Measurements from ENCODE around the gene PDE1C. TPM values are rescaled to one million over a fixed set of nuclear protein-coding genes. Genes with fewer than 3 reads are reported as not detected.

The PDE1C gene
- total and polyA plus RNA-seq, 3 donors from 2014 or later: 7.6 to 9.5 (median 9.5) TPM

- H3K27ac ChIP-seq: no peak overlapping the region
- H3K4me3 ChIP-seq: no peak overlapping the region
- 54 to 62% methylated on average over 5 of the region's 5 CpGs for WGBS, 2 donors
- H3K27me3 ChIP-seq: no peaks in the 10 kb centered on the region
- DNase-seq: no peak
- H3K4me1 ChIP-seq: no peaks in the 10 kb centered on the region
- TF ChIP-seq CTCF (IDR thresholded peaks at IDR 0.05) (no peak), POLR2A (IDR thresholded peaks at IDR 0.05) (no peak)
- intact Hi-C loops (cut with DNase I; ENCODE audit: low total_unique reads): no loop called here
- H3K36me3 ChIP-seq (ENCODE audit: low read depth, missing control alignments): no peaks in the 10 kb centered on the region
- H3K9me3 ChIP-seq: no peaks in the 10 kb centered on the region
Observed at GRCh38 chr7:31707089-31707488, 363.1 kb downstream of the PDE1C start.

- H3K27me3 ChIP-seq: no peaks in the 10 kb centered on the region
- intact Hi-C loops (cut with DNase I; ENCODE audit: low total_unique reads): no loop called here
Observed at GRCh38 chr7:31705377-31705776, 364.8 kb downstream of the PDE1C start.

GRCh38 chr7:31702354-31702753, 367.9 kb downstream of the PDE1C start:
- WGBS, 2 donors: 84 to 90% methylated on average over 3 of the region's 3 CpGs
- TF ChIP-seq CTCF (IDR thresholded peaks at IDR 0.05): no peak
- no peak for TF ChIP-seq POLR2A (IDR thresholded peaks at IDR 0.05)
- Histone ChIP-seq H3K4me3 (no peak overlapping the region), H3K27me3 (no peaks in the 10 kb centered on the region), H3K27ac (no peak overlapping the region), H3K36me3 (ENCODE audit: low read depth, missing control alignments) (no peaks in the 10 kb centered on the region), H3K9me3 (no peaks in the 10 kb centered on the region), H3K4me1 (no peaks in the 10 kb centered on the region)
- DNase-seq: no peak
- intact Hi-C loops (cut with DNase I; ENCODE audit: low total_unique reads): no loop called here

More at GRCh38 chr7:31705377-31705776, 364.8 kb downstream of the PDE1C start:
- Histone ChIP-seq H3K27ac (no peak overlapping the region), H3K4me3 (no peak overlapping the region), H3K36me3 (ENCODE audit: low read depth, missing control alignments) (no peaks in the 10 kb centered on the region), H3K9me3 (no peaks in the 10 kb centered on the region), H3K4me1 (no peaks in the 10 kb centered on the region)
- no peak for DNase-seq
- 83 to 92% methylated on average over 3 of the region's 3 CpGs for WGBS, 2 donors
- TF ChIP-seq CTCF (IDR thresholded peaks at IDR 0.05) (no peak), POLR2A (IDR thresholded peaks at IDR 0.05) (no peak)
